Measurements from ENCODE around the gene SLC44A5. TPM values are rescaled to one million over a fixed set of nuclear protein-coding genes. Genes with fewer than 3 reads are reported as not detected.
"Not testable (repeated sequence)": the region's sequence is repeated elsewhere in the genome, so short reads cannot be mapped to it uniquely, and the experiment has no call there.

SLC44A5 gene
- total RNA-seq, 1 donor from 2014 or later, result 1.2 TPM

GRCh38 chr1:75400716-75401115 lies 210.2 kb downstream of the SLC44A5 start:
- intact Hi-C loops (cut with DNase I), result no loop called here
- H3K27ac ChIP-seq, result no peak overlapping the region

GRCh38 chr1:75396745-75397144 lies 214.2 kb downstream of the SLC44A5 start:
- TF ChIP-seq CTCF (IDR thresholded peaks at IDR 0.05) (no peak), POLR2A (IDR thresholded peaks at IDR 0.05) (no peak)
- Histone ChIP-seq H3K4me3 (no peak overlapping the region), H3K27ac (no peak overlapping the region), H3K27me3 (no peaks in the 10 kb centered on the region), H3K36me3 (no peaks in the 10 kb centered on the region), H3K9me3 (no peaks in the 10 kb centered on the region), H3K4me1 (no peaks in the 10 kb centered on the region)
- DNase-seq (ENCODE audit: extremely low spot score in 2 of 2), result no peak
- intact Hi-C loops (cut with DNase I), result no loop called here

More at GRCh38 chr1:75400716-75401115, 210.2 kb downstream of the SLC44A5 start:
- Histone ChIP-seq H3K9me3 (no peaks in the 10 kb centered on the region), H3K36me3 (no peaks in the 10 kb centered on the region), H3K4me1 (no peaks in the 10 kb centered on the region), H3K27me3 (no peaks in the 10 kb centered on the region), H3K4me3 (no peak overlapping the region)
- no peak for DNase-seq (ENCODE audit: extremely low spot score in 2 of 2)
- TF ChIP-seq POLR2A (IDR thresholded peaks at IDR 0.05), result no peak

GRCh38 chr1:75396260-75396659 lies 214.7 kb downstream of the SLC44A5 start:
- H3K36me3 ChIP-seq, result no peaks in the 10 kb centered on the region
- no peak for DNase-seq (ENCODE audit: extremely low spot score in 2 of 2)
- no peaks in the 10 kb centered on the region for H3K9me3 ChIP-seq
- no peaks in the 10 kb centered on the region for H3K4me1 ChIP-seq
- intact Hi-C loops (cut with DNase I), result no loop called here
- no peak overlapping the region for H3K4me3 ChIP-seq
- TF ChIP-seq CTCF (IDR thresholded peaks at IDR 0.05) (no peak), POLR2AphosphoS5 (IDR thresholded peaks at IDR 0.05; ENCODE audit: insufficient read depth in 1 of 2, low read depth in 1 of 2) (no peak), POLR2A (IDR thresholded peaks at IDR 0.05) (no peak)
- no peak overlapping the region for H3K27ac ChIP-seq
- no peaks in the 10 kb centered on the region for H3K27me3 ChIP-seq

- no peak overlapping the region for H3K27ac ChIP-seq
- no peaks in the 10 kb centered on the region for H3K27me3 ChIP-seq
- no peak for DNase-seq (ENCODE audit: extremely low spot score in 2 of 2)
- TF ChIP-seq CTCF (IDR thresholded peaks at IDR 0.05), result no peak
- no peaks in the 10 kb centered on the region for H3K36me3 ChIP-seq
- H3K9me3 ChIP-seq, result no peaks in the 10 kb centered on the region
- intact Hi-C loops (cut with DNase I), result no loop called here
- H3K4me3 ChIP-seq, result no peak overlapping the region
- no peaks in the 10 kb centered on the region for H3K4me1 ChIP-seq
These were observed 216.4 kb downstream of the SLC44A5 start for GRCh38 chr1:75394386-75395139.

- no peak for DNase-seq (ENCODE audit: extremely low spot score in 2 of 2)
- Histone ChIP-seq H3K36me3 (no peaks in the 10 kb centered on the region), H3K4me3 (no peak overlapping the region), H3K4me1 (no peaks in the 10 kb centered on the region), H3K9me3 (no peaks in the 10 kb centered on the region), H3K27ac (no peak overlapping the region), H3K27me3 (no peaks in the 10 kb centered on the region)
- TF ChIP-seq POLR2A (IDR thresholded peaks at IDR 0.05) (no peak), POLR2AphosphoS5 (IDR thresholded peaks at IDR 0.05; ENCODE audit: insufficient read depth in 1 of 2, low read depth in 1 of 2) (no peak), CTCF (IDR thresholded peaks at IDR 0.05) (no peak)
- intact Hi-C loops (cut with DNase I), result no loop called here
These were observed 218.6 kb downstream of the SLC44A5 start for GRCh38 chr1:75392278-75392677.

GRCh38 chr1:75375476-75376447 lies 235.2 kb downstream of the SLC44A5 start:
- H3K9me3 ChIP-seq; H3K4me3 ChIP-seq; intact Hi-C loops (cut with DNase I); H3K36me3 ChIP-seq; H3K27ac ChIP-seq; H3K4me1 ChIP-seq; DNase-seq (ENCODE audit: extremely low spot score in 2 of 2); H3K27me3 ChIP-seq: not testable (repeated sequence)
